Right lobe of liver (tissue), 4 donors: Measurements from ENCODE around the gene ERCC3.

ENCODE experiments used
- CTCF ChIP-seq, 4 donors: fragments of 200-600 bp in 3 of 4; fragments of 450-650 bp in 1 of 4; IDR thresholded peaks; one replicate each; pipeline versions ENCODE4 v1.5.1 to v1.8.0; 2016 to 2022; ENCODE audit warnings: antibody characterized with exemption in 4 of 4, mild to moderate bottlenecking in 2 of 4
- POLR2A ChIP-seq: fragments of 450-650 bp; IDR thresholded peaks from one replicate; pipeline ENCODE4 v1.6.1; 2017; ENCODE audit warnings: antibody characterized with exemption, mild to moderate bottlenecking
- donor health status: DM: no; HTN: no; CAD: no.
- donor health status: DM: no; HTN: no; CAD: no.
- donor health status: DM: no; HTN: yes; CAD: no.

GRCh38 chr2:127310980-127311379 is 17.0 kb upstream of the ERCC3 start:
- TF ChIP-seq CTCF (IDR thresholded peaks at IDR 0.05) (no peak), POLR2A (no peak)
